Measurements from ENCODE around the gene BCR.
"Not testable (repeated sequence)": the region's sequence is repeated elsewhere in the genome, so short reads cannot be mapped to it uniquely, and the experiment has no call there.

Gene BCR

DNA sequence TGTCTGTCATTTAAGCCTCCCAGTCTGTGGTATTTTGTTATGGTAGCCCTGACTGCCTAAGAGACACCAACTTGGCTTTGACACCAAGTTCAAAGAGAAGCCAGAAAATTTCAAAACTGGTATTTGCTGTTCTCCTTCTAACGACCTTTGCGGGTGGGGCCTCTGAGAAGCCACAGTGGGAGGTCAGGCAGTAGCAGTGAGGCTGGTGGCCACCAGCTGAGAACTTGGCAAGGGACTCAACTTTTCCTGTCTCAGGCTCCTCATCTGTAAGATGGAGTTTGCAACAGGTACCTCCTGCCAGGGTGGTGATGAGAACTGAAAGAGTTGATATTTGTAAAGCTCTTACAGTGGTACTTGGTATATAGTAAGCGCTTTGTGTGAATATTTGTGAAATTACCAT, 183.4 kb downstream of the BCR start:
- no peak for DNase-seq

GRCh38 chr22:23364389-23364788, 184.1 kb downstream of the BCR start:
- DNase-seq: no peak

DNA sequence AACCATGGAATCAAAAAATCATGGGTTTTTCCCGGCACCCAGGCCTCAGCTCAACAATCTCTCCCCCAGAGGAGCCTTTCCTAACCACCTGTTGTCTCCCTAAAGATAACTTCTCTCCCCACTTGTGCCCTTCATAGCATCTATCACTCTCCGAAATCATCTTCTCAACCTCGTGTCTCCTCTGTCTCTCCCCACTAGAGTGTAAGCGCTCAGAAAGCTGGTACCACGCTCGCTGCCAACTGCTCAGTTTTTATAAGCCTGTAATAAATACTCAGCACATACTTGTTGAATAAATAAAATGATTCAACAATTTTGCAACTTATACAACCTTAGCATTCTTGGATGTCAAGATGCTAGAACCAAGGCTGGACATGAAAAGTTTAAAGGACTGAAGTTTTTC, 185.2 kb downstream of the BCR start:
- DNase-seq: no peak

DNA sequence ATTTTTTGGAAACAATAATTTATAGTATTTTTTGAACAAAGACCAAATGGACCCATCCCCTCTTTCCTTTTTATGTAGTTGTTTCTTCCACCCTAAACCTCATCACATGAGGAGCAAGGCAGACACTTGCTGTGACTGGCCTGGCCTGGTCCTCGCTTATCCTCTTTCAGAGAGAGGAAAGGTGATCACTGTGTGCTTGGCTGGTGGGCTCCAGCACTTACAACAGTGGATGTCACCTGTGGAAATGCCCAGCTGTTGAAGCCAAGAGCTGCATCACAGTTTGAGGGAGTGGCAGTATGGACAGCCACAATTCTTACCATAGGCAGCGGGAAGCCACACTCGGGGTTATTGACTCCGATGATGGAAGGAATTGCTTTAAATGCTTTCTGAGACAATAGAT, 185.7 kb downstream of the BCR start:
- DNase-seq: no peak

GRCh38 chr22:23367196-23367595, 186.9 kb downstream of the BCR start:
- not testable (repeated sequence) for DNase-seq

Data from hypothalamus (tissue), 51 donors.